ENCODE results near the gene KIF1C.

Gene KIF1C

DNA sequence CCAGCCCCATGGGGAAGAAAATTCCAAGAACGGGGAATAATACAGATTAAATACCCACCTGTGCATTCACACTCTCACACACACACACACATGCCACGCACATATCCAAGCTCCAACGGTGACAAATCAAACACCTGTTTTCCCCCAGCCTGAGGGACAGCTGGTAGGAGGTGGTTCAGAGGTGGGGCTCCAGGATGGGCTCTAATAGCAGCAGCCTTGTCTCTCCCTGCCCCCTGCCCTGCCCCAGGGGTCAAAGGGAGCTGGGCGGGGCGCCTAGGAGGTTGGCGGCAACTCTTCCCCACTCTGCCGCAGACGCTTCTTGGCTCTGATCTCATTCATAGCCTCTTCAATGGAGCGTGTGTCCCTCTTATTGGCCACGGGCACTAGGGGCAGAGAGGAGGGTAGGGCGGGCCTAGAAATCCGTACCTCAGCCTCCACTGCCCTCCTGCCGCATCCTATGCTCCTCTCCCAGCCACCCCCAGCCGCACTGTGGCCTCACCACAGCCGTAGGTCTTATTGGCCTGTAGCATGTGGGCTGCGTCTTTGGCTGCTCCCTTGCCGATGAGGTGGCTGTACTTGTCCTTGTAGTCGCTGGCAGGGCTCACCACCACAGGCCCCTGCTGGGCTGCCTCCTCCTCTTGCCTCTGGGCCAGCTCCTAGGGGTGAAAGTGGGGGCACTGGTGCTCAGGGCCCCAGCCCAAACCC, 38.3 kb upstream of the KIF1C start:
- TF ChIP-seq, protein P1, sequence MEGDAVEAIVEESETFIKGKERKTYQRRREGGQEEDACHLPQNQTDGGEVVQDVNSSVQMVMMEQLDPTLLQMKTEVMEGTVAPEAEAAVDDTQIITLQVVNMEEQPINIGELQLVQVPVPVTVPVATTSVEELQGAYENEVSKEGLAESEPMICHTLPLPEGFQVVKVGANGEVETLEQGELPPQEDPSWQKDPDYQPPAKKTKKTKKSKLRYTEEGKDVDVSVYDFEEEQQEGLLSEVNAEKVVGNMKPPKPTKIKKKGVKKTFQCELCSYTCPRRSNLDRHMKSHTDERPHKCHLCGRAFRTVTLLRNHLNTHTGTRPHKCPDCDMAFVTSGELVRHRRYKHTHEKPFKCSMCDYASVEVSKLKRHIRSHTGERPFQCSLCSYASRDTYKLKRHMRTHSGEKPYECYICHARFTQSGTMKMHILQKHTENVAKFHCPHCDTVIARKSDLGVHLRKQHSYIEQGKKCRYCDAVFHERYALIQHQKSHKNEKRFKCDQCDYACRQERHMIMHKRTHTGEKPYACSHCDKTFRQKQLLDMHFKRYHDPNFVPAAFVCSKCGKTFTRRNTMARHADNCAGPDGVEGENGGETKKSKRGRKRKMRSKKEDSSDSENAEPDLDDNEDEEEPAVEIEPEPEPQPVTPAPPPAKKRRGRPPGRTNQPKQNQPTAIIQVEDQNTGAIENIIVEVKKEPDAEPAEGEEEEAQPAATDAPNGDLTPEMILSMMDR (IDR thresholded peaks at IDR 0.05; ENCODE audit: unreplicated experiment in 3 of 3), result no peak
- H3K27ac Mint-ChIP-seq, result peak overlapping the region; percentile 23 to 64 (median 56)

DNA sequence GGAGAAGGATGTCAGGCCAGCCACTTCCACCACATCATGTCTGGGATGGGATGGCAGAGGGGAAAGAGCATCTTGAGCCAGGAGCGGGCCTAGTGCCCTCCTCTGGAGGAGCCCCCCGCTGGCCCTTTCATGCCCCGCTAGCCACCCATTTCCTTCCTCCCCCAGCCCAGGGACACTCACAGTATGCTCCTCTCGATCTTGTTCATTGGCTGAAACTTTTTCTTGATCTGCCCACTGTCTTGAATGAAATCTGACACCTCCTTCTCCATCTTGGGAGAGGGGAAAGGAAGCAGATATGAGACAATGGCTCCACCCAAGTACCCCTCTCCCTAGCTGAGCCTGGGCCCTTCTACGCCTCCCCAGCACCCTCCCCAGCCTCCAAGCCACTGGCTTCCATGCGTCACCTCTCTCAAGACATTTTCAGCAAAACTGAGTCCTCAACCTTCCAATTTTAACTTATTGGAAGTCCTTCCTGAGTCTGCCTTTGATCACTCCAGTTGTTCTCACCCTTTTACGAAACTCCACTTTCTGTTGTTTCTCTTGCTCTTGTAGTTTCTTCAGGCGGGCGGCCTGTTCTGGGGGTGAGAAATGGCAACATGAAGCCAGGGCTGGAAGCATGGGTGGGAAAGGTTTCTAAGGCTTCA, 37.3 kb upstream of the KIF1C start:
- peaks cover 44% of the 10 kb centered on the region for H3K36me3 Mint-ChIP-seq (ENCODE audit: low read depth)
- TF ChIP-seq, protein P1 (IDR thresholded peaks at IDR 0.05; ENCODE audit: unreplicated experiment in 3 of 3), result no peak

More for the DNA sequence above, 38.3 kb upstream of the KIF1C start:
- H3K27me3 Mint-ChIP-seq (ENCODE audit: low read depth), result no peaks in the 10 kb centered on the region
- peaks cover 40% of the 10 kb centered on the region for H3K36me3 Mint-ChIP-seq (ENCODE audit: low read depth)
- H3K4me1 Mint-ChIP-seq, result peaks cover 32% of the 10 kb centered on the region
- H3K9me3 Mint-ChIP-seq, result no peaks in the 10 kb centered on the region
- no peak overlapping the region for H3K4me3 Mint-ChIP-seq

DNA sequence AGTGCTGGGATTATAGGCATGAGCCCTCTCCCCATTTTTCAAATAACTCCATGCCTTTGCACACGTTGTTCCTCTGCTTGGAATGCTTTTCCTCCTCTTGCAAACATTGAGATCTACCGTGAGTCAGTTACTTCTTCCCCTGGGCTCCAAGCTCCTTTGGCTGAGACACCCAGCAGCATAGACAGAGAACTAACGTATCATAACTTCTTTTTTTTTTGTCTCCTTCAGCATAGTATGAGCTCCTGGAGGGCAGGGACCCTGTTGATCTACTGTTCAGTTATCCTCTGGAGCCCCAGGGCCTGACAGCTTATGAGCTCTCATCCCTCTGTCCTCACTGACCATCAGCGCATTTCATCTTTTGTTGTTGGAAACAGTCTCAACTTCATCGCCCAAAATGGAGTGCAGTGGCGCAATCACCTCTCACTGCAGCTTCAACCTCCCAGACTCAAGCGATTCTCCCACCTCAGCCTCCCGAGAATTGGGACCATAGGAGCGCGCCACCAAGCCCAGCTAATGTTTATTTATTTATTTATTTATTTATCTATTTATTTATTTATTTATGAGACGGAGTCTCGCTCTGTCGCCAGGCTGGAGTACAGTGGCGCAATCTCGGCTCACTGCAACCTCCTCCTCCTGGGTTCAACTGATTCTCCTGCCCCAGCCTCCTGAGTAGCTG, 32.3 kb upstream of the KIF1C start:
- Mint-ChIP-seq H3K4me3 (peak overlapping the region; percentile 50 to 63 (median 53)), H3K27me3 (ENCODE audit: low read depth) (no peaks in the 10 kb centered on the region), H3K4me1 (peaks cover 27% of the 10 kb centered on the region), H3K9me3 (no peaks in the 10 kb centered on the region), H3K36me3 (ENCODE audit: low read depth) (peaks cover 21% of the 10 kb centered on the region), H3K27ac (peak overlapping the region in 2 of 3 experiments; percentile 12 to 31)
- TF ChIP-seq, protein P1 (IDR thresholded peaks at IDR 0.05; ENCODE audit: unreplicated experiment in 3 of 3), result no peak

More for the DNA sequence above, 37.3 kb upstream of the KIF1C start:
- Mint-ChIP-seq H3K27ac (peak overlapping the region in 2 of 3 experiments; percentile 18 to 54), H3K27me3 (ENCODE audit: low read depth) (no peaks in the 10 kb centered on the region), H3K9me3 (no peaks in the 10 kb centered on the region), H3K4me1 (peaks cover 32% of the 10 kb centered on the region), H3K4me3 (no peak overlapping the region)

DNA sequence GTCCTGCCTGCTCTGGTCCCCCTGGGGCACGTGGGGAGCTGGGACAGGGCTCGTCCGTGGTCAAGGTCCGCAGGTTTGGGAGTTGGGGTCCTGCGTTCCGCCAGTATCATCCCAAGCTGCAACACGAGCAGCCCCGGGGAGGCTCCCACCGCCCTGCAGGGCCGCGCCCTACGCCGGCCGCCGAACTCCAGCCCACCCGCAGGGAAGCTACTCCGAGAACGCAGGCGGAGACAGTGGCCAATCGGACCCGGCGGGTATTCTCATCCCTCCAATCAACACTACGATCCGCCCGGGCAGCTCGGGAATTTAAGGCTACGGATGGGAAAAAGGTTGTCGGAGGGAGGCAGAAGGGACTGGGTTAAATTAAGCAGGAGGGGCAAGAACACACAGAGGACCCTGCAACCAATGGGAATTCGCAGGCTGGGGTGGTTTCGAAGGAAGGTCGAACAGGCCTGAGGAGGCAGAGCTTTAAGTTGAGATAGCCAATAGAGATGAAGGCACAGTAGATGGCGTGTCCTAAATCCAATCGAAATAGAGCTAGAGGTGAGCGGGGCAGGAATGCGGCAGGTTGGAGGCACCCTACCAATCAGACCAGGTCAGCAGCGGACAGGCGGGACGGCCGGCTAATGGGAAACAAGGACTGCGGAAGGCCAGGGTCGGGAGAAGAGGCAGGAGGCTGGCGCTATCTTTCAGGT, 30.8 kb upstream of the KIF1C start:
- no peak overlapping the region for H3K4me3 Mint-ChIP-seq

More for the DNA sequence above, 30.8 kb upstream of the KIF1C start:
- Mint-ChIP-seq H3K4me1 (peaks cover 29% of the 10 kb centered on the region), H3K27ac (peak overlapping the region in 1 of 3 experiments; percentile 94), H3K9me3 (no peaks in the 10 kb centered on the region), H3K36me3 (ENCODE audit: low read depth) (peaks cover 19% of the 10 kb centered on the region), H3K27me3 (ENCODE audit: low read depth) (no peaks in the 10 kb centered on the region)
- TF ChIP-seq, protein P1 (IDR thresholded peaks at IDR 0.05; ENCODE audit: unreplicated experiment in 3 of 3), result no peak

All from nephron (organoid).